ENCODE measurements around the gene GPR15LG.

Gene GPR15LG

GRCh38 chr10:84194424-84195043, 20.9 kb downstream of the GPR15LG start, which contains the start of gene CDHR1:
CDHR1 (plus strand) TSS chr10:84194537; CDS start chr10:84194761, 224 bp downstream.
- DNase-seq, result peak; percentile 21 to 52 (median 22)

GRCh38 chr10:84195044-84195830, 21.6 kb downstream of the GPR15LG start:
- no peak for DNase-seq

- DNase-seq, result no peak
Observed at GRCh38 chr10:84196083-84196482, 22.5 kb downstream of the GPR15LG start.

GRCh38 chr10:84196941-84197340, 23.3 kb downstream of the GPR15LG start:
- no peak for DNase-seq

GRCh38 chr10:84197643-84198042, 24.0 kb downstream of the GPR15LG start:
- DNase-seq, result no peak

- no peak for DNase-seq
Observed at GRCh38 chr10:84198206-84198915, 24.8 kb downstream of the GPR15LG start.

GRCh38 chr10:84200537-84201243, 27.1 kb downstream of the GPR15LG start:
- no peak for DNase-seq

GRCh38 chr10:84201244-84201606, 27.6 kb downstream of the GPR15LG start:
- no peak for DNase-seq

GRCh38 chr10:84201682-84202081, 28.1 kb downstream of the GPR15LG start:
- DNase-seq, result no peak

GRCh38 chr10:84202349-84202748, 28.7 kb downstream of the GPR15LG start:
- no peak for DNase-seq

GRCh38 chr10:84204122-84204521, 30.5 kb downstream of the GPR15LG start:
- no peak for DNase-seq

- no peak for DNase-seq
Observed at GRCh38 chr10:84204610-84205009, 31.0 kb downstream of the GPR15LG start.

- peak; percentile 60 to 75 (median 66) for DNase-seq
Observed at GRCh38 chr10:84205049-84205852, 31.6 kb downstream of the GPR15LG start.

- no peak for DNase-seq
Observed at GRCh38 chr10:84205853-84206525, 32.4 kb downstream of the GPR15LG start.

GRCh38 chr10:84208023-84208422, 34.4 kb downstream of the GPR15LG start:
- DNase-seq, result no peak

GRCh38 chr10:84211566-84211965, 38.0 kb downstream of the GPR15LG start:
- no peak for DNase-seq

GRCh38 chr10:84212014-84212413, 38.4 kb downstream of the GPR15LG start:
- no peak for DNase-seq

GRCh38 chr10:84213076-84213475, 39.5 kb downstream of the GPR15LG start:
- DNase-seq, result no peak

- no peak for DNase-seq
Observed at GRCh38 chr10:84214046-84214572, 40.5 kb downstream of the GPR15LG start.

GRCh38 chr10:84214612-84215235, 41.1 kb downstream of the GPR15LG start:
- peak; percentile 37 to 56 (median 39) for DNase-seq

- no peak for DNase-seq
Observed at GRCh38 chr10:84216834-84217233, 43.2 kb downstream of the GPR15LG start.

Data from suppressor macrophage treated with lipopolysaccharide for 1 hour (primary cell).